Measurements from ENCODE around the gene RASAL3.
A peak's percentile ranks its signal among the peaks of the same experiment; 100 is the strongest.
"Not testable (repeated sequence)": the region's sequence is repeated elsewhere in the genome, so short reads cannot be mapped to it uniquely, and the experiment has no call there.

RASAL3 gene

DNA sequence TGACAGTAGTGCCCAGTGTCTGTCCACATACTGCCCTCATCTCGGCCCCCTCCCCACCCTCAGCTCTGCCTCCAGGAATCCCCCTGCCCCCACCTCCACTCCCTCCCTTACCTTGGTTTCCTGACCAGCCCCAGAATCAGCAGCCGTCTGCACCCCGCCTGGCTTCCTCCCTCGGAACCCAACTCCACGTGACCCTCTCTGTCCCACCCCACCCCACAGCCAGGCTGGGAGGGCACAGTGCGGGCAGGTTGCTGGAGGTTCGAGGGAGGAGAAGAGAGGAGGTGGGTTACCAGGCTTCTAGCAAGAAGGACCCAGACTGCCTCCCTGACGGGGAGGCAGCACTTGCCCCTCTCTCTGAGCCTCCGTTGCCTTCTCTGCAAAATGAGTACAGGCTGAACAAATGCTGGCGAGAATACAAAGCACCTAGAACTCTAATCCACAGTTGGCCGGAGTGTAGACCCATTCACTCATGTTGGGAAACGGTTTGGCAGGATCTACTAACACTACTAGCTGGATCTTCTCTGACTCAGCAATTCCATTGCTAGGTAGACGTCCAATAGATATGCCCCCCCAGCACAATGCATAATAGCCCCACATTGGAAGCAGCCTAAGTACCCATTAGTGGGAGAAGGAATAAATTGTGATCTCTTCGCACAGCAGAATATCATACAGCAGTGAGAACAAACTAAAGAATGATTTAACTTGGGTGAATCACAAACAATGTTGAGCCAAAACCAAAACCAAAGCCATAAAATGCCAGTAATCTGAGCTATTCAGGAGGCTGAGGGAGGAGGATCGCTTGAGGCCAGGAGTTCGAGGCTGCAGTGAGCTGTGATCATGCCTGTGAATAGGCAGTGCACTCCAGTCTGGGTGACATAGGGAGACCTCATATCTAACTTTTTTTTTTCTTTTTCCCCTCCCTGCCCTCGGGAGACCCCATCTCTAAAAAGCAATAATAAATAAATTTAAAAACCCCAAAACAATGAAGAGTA lies at the start of gene RASAL3:
Gene RASAL3, minus strand, starts transcription at position 151 of the 992 bp plus-strand sequence. CDS start 186 bp downstream, outside the sequence.
- DNase-seq (ENCODE audit: low read depth), result peak; percentile 64

GRCh38 chr19:15511671-15512424 lies 47.5 kb upstream of the RASAL3 start:
- no peak for DNase-seq (ENCODE audit: low read depth)

DNA sequence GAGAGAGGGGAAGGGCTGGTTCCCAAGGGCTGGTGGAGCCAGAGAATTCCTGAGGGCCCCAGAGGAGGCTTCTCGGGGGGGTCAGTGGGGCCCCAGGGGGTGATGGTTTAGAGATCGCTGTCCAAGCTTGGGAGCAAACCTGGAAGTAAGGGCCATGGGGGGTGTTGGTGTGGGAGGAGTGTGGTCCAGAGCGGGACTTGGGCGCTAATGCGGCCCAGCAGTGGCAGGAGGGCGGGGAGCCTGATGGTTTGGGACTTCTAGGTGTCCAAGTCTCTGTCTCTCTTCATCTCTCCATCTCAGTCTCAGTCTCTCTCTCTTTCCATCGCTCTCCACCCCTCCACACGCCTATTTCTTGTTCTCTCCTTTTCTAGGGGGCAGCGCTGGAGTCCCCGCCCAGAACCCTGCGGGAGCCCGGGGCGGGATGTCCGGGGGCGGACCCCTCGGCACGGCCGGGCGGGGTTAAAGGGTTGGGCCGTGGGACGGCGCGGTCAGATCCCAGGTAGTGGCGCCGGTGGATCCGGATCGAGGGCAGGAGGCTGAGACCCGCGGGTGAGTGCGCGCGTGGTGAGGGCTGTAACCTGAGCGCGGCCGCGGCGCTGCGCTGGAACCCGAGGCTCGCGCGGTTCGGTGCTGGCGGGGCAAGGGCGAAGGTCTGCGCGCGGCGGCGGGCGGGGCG lies 43.8 kb upstream of the RASAL3 start, which contains the start of gene CYP4F22:
Gene CYP4F22, plus strand, starts transcription at position 491 of the 676 bp plus-strand sequence. CDS start 16,812 bp downstream, outside the sequence.
- DNase-seq (ENCODE audit: low read depth), result no peak

DNA sequence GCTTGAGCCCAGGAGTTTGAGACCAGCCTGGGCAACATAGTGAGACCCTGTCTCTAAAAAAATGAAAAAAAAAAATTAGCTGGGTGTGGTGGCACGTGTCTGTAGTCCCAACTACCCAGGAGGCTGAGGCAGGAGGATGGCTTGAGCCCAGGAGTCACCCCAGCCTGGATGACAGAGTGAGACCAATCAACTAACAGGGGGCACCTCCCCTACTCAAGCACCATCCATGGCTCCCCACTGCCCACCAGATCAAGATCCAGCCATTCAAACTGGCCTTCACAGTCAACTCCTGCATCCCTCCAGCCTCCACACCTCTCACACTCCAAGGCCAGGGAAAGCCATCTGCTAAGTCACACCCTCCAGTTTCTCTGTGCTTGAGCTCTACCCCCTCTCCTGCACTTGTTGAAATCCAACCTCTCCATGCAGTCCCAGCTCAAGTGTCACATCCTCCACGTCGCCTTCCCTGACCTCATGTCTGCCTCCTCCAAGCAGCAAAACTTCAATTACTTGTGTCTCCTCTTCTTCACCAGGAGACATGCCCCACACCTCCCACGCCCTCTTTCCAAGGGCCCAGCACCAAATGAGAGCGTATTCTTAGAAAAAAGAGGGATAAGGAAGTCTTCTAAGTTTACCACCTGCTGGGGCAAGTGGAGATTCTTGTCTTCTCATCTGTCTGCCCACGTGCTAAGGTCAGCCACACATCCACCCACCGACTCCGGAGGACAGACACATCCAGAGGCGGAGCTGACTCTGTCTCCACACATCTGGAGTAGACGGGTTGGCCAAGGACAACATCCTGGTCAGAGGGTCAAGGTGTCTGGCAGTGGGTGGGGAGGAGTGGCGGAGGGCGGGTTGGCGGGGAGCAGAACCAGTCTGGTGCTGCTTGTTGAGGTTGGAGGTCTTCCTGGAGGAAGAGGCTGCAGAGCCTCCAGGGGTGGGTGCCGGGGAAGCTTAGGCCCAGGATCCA lies 43.0 kb upstream of the RASAL3 start:
- DNase-seq (ENCODE audit: low read depth), result no peak

GRCh38 chr19:15506074-15506571 lies 41.8 kb upstream of the RASAL3 start:
- DNase-seq (ENCODE audit: low read depth), result no peak

- no peak for DNase-seq (ENCODE audit: low read depth)
These were observed 37.9 kb upstream of the RASAL3 start for GRCh38 chr19:15502264-15502663.

- no peak for DNase-seq (ENCODE audit: low read depth)
These were observed 37.3 kb upstream of the RASAL3 start for GRCh38 chr19:15501596-15501995.

- DNase-seq (ENCODE audit: low read depth), result no peak
These were observed 34.6 kb upstream of the RASAL3 start for GRCh38 chr19:15498910-15499309.

DNA sequence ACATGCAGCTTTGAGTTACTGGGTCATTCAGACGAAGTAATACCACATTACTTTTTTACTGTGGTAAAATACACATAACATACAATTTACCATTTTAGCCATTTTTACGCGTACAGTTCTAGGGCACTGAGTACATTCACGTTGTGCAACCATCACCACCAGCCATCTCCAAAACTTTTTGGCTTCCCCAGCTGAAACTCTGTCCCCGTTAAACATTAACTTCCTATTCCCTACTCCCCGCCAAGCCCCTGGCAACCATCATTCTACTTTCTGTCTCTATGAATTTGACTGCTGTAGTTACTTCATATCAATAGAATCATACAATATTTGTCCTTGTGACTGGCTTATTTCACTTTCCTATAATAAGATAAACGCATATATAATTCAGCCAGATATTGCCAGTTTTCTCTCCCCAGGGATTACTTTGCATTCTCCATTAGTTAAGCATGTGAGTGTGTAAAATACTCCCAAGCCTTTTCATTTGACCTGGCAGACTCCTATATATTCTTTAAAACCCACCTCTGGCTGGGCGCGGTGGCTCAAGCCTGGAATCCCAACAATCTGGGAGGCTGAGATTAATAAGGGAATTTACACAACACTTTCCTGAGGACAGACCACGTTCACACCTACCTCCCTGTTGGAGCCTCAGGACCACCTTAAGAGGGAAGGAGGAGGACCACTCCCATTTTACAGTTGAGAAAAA lies 34.0 kb upstream of the RASAL3 start:
- no peak for DNase-seq (ENCODE audit: low read depth)

DNA sequence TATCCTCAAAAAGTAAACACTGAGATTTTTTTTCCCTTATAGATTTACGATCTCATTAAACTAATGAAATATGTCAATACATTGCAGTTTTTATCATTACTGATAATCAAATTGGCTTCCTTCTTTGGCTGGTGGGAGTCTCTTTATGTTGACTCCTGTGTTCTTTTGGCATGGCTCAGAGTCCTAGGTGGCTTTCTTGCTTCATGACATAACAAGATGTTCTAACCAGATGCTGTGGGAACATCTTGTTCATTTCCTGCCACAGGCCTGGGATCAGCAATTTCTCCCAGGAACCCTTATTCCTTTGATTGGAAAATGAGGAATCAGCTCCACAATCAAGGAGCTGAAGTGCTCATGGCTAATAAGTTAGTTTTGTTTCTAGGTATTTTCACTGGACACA lies 30.8 kb upstream of the RASAL3 start:
- no peak for DNase-seq (ENCODE audit: low read depth)

GRCh38 chr19:15488489-15489226 lies 24.3 kb upstream of the RASAL3 start:
- DNase-seq (ENCODE audit: low read depth), result no peak

- no peak for DNase-seq (ENCODE audit: low read depth)
These were observed 22.7 kb upstream of the RASAL3 start for GRCh38 chr19:15487038-15487437.

- not testable (repeated sequence) for DNase-seq (ENCODE audit: low read depth)
These were observed 21.4 kb upstream of the RASAL3 start for GRCh38 chr19:15485768-15486167.

GRCh38 chr19:15480996-15481395 lies 16.7 kb upstream of the RASAL3 start:
- not testable (repeated sequence) for DNase-seq (ENCODE audit: low read depth)

GRCh38 chr19:15479391-15480345 lies 15.3 kb upstream of the RASAL3 start, which contains the start of gene PGLYRP2:
TSS of gene PGLYRP2 (minus strand) at chr19:15479501. CDS start at chr19:15479371, 130 bp downstream.
- no peak for DNase-seq (ENCODE audit: low read depth)

GRCh38 chr19:15476325-15476724 lies 12.0 kb upstream of the RASAL3 start:
- no peak for DNase-seq (ENCODE audit: low read depth)

DNA sequence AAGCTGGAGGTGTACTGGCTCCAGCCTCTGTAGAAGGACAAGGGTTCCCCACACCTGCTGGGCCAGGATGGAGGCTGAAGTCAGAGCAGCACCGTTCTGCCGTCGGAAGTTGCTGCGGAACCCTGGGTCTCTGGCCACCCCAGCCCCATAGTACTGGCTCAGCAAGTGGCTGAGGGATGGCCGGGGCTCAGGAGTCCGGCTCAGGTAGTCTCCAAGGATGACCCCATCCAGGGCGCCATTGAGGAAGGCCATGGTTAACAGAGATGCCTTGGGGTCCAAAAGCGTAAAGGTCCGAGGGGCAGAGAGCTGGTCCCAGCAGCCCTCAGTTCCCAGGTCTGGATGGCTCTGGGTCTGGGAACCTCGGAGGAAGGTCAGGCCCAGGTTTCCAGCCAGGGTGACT lies 11.3 kb upstream of the RASAL3 start:
- DNase-seq (ENCODE audit: low read depth), result no peak

- DNase-seq (ENCODE audit: low read depth), result no peak
These were observed 10.8 kb upstream of the RASAL3 start for GRCh38 chr19:15475169-15475568.
